Astrocyte (in vitro differentiated cells and primary cell): ENCODE results near the gene GSS. TPM values are rescaled to one million over a fixed set of nuclear protein-coding genes. Genes with fewer than 3 reads are reported as not detected.

Experiments used
- DNase-seq: peaks from one replicate; pipeline ENCODE4 v3.0.0-alpha.2; 2010; ENCODE audit warnings: low read depth
- FAIRE-seq: peaks from 2 replicates; lab custom pipeline; 2011; peaks lifted over from hg19 to GRCh38; lab: Jason Lieb, UNC
- H2AFZ ChIP-seq: 2 replicates; pipeline ENCODE4 v1.6.0; 2012; ENCODE audit warnings: low read depth, low read length, inconsistent platforms
- H3K27ac ChIP-seq: 2 replicates; pipeline ENCODE4 v1.5.1; 2011; ENCODE audit warnings: low read depth, low read length, inconsistent platforms
- H3K27me3 ChIP-seq: 2 replicates; pipeline ENCODE4 v1.6.0; 2011; ENCODE audit warnings: low read length, inconsistent platforms; ENCODE audit not compliant: insufficient read depth
- H3K36me3 ChIP-seq: 2 replicates; pipeline ENCODE4 v1.5.1; 2011; ENCODE audit warnings: low read length, inconsistent platforms; ENCODE audit not compliant: insufficient read depth
- H3K4me1 ChIP-seq: 2 replicates; pipeline ENCODE4 v1.5.1; 2011; ENCODE audit warnings: low read length, inconsistent platforms; ENCODE audit not compliant: insufficient read depth
- H3K4me2 ChIP-seq: 2 replicates; pipeline ENCODE4 v1.6.0; 2012; ENCODE audit warnings: low read length, inconsistent platforms
- H3K4me3 ChIP-seq: 2 replicates; pipeline ENCODE4 v1.5.1; 2011; ENCODE audit warnings: low read depth, mild to moderate bottlenecking, low read length, inconsistent platforms; ENCODE audit not compliant: insufficient read depth
- H3K79me2 ChIP-seq: 2 replicates; pipeline ENCODE4 v1.6.0; 2012; ENCODE audit warnings: mild to moderate bottlenecking, low read length, inconsistent platforms; ENCODE audit not compliant: insufficient read depth
- H3K9ac ChIP-seq: 2 replicates; pipeline ENCODE4 v1.6.0; 2012; ENCODE audit warnings: mild to moderate bottlenecking, low read length, inconsistent platforms
- H3K9me3 ChIP-seq: 2 replicates; pipeline ENCODE4 v1.5.1; 2012; ENCODE audit warnings: low read depth, mild to moderate bottlenecking, low read length, inconsistent platforms; ENCODE audit not compliant: insufficient read depth
- H4K20me1 ChIP-seq: 2 replicates; pipeline ENCODE4 v1.6.0; 2012; ENCODE audit warnings: low read length, inconsistent platforms; ENCODE audit not compliant: insufficient read depth
- H3K27ac Mint-ChIP-seq: one replicate; pipeline ENCODE4 v1.8.0; 2021; ENCODE audit warnings: mild to moderate bottlenecking, mixed read lengths; ENCODE audit not compliant: unreplicated experiment
- H3K27me3 Mint-ChIP-seq: one replicate; pipeline ENCODE4 v1.8.0; 2021; ENCODE audit warnings: low read depth, mixed read lengths; ENCODE audit not compliant: unreplicated experiment
- H3K36me3 Mint-ChIP-seq: one replicate; pipeline ENCODE4 v1.8.0; 2021; ENCODE audit warnings: low read depth, mixed read lengths; ENCODE audit not compliant: unreplicated experiment
- H3K4me1 Mint-ChIP-seq: one replicate; pipeline ENCODE4 v1.8.0; 2021; ENCODE audit warnings: low read depth, mixed read lengths; ENCODE audit not compliant: unreplicated experiment
- H3K4me3 Mint-ChIP-seq: one replicate; pipeline ENCODE4 v1.8.0; 2021; ENCODE audit warnings: mild to moderate bottlenecking, moderate library complexity, mixed read lengths; ENCODE audit not compliant: unreplicated experiment
- H3K9me3 Mint-ChIP-seq: one replicate; pipeline ENCODE4 v1.8.0; 2021; ENCODE audit warnings: mild to moderate bottlenecking, mixed read lengths; ENCODE audit not compliant: unreplicated experiment
- EZH2 ChIP-seq: IDR thresholded peaks from 2 replicates; pipeline ENCODE4 v1.6.1; 2012; ENCODE audit warnings: mild to moderate bottlenecking, low read length, inconsistent platforms; ENCODE audit not compliant: insufficient read depth
- total RNA-seq: library from RNA; stranded (reverse); gene quantifications from 2 replicates; pipeline ENCODE4 v1.2.1, GENCODE V29; 2021
- TF ChIP-seq, protein P1 (sequence below): IDR thresholded peaks from 2 replicates; pipeline ENCODE4 v1.5.1; 2011; ENCODE audit warnings: low read depth, mild to moderate bottlenecking, inconsistent platforms, low read length, moderate library complexity; ENCODE audit not compliant: insufficient read depth

The GSS gene
- total RNA-seq, 1 donor from 2014 or later = 44.6 TPM

DNA sequence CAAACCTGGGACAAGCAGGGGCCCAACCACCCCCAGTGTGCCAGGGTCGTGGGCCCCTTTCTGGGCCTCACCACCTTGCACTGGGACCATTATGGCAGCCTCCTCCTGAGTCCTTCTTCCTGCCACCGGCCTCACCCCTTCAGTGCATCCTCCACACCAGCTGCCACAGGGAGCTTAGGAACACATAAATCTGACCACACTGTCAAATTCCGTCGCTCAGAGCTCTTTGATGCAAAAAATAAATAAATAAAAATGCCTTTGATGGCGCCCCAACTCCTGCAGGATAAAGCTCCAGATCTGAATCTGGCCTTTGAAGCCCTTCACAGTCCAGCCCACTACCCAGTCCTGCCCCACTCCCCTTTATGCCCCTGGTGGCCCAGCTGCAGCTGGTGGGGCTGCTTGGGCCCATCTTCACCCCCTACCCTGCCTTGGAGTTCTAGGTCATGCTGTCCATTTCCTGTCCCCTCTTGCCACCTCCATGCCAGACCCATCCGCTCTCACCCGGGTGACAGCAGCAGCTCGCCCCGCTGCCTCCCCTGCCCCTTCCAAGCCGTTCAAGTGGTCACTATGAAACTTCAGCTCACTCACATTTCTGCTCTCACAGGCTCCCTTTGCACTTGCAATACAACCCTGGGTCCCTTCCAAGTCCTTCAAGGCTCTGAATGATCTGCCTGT is 16.1 kb upstream of the GSS start:
- Histone ChIP-seq H3K36me3 (no peaks in the 10 kb centered on the region), H3K79me2 (no peaks in the 10 kb centered on the region), H3K27ac (no peak overlapping the region), H2AFZ (no peak overlapping the region), H3K4me1 (no peaks in the 10 kb centered on the region), H3K4me3 (no peak overlapping the region), H3K9ac (no peak overlapping the region), H3K4me2 (no peak overlapping the region), H3K27me3 (peaks cover 6% of the 10 kb centered on the region), H3K9me3 (no peaks in the 10 kb centered on the region), H4K20me1 (no peaks in the 10 kb centered on the region)
- Mint-ChIP-seq H3K27me3 (peaks cover 34% of the 10 kb centered on the region), H3K4me3 (no peak overlapping the region), H3K27ac (no peak overlapping the region), H3K36me3 (no peaks in the 10 kb centered on the region), H3K9me3 (peaks cover 3% of the 10 kb centered on the region), H3K4me1 (no peaks in the 10 kb centered on the region)
- no peak for DNase-seq
- no peak for FAIRE-seq
- TF ChIP-seq, protein P1, sequence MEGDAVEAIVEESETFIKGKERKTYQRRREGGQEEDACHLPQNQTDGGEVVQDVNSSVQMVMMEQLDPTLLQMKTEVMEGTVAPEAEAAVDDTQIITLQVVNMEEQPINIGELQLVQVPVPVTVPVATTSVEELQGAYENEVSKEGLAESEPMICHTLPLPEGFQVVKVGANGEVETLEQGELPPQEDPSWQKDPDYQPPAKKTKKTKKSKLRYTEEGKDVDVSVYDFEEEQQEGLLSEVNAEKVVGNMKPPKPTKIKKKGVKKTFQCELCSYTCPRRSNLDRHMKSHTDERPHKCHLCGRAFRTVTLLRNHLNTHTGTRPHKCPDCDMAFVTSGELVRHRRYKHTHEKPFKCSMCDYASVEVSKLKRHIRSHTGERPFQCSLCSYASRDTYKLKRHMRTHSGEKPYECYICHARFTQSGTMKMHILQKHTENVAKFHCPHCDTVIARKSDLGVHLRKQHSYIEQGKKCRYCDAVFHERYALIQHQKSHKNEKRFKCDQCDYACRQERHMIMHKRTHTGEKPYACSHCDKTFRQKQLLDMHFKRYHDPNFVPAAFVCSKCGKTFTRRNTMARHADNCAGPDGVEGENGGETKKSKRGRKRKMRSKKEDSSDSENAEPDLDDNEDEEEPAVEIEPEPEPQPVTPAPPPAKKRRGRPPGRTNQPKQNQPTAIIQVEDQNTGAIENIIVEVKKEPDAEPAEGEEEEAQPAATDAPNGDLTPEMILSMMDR = no peak
- no peak for TF ChIP-seq EZH2

DNA sequence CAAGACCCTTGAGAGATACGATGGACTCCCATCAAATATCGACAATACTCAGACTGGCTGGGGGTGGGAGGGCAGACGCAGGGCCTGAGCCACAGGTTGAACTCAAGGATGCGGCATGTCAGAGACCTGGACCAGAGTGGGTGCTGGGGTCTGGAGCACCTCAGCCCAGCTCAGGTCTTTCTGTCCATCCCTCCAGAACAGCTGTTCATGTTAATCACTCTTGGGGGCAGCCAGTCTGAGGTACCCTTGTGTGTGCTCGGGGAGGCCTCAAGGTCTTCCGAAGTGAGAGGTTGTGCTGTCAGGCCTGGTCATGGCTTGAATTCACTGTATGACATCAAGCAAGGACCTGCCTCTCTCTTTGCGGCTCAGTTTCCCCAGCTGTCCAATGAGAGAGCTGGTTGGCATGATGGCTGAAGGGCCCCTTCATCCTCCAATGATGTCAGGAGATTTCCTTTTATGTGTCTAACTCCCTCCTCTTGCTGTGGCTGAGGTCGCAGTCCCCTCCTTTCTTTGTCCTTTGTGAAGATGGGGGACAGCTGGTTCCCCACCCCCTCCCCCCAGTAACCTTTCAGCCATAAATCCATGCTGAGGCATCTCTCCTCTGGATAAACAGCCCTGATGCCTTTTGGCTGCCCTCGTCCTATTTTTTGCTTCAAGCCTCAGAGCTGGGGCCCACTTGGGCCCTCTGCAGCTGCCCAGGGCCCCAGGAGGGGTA is 15.4 kb upstream of the GSS start:
- Mint-ChIP-seq H3K27me3 (peaks cover 27% of the 10 kb centered on the region), H3K36me3 (no peaks in the 10 kb centered on the region), H3K9me3 (peaks cover 3% of the 10 kb centered on the region), H3K27ac (no peak overlapping the region), H3K4me1 (no peaks in the 10 kb centered on the region), H3K4me3 (no peak overlapping the region)
- H3K27ac ChIP-seq = no peak overlapping the region
- no peak for FAIRE-seq
- no peaks in the 10 kb centered on the region for H3K36me3 ChIP-seq
- no peak overlapping the region for H3K4me3 ChIP-seq
- no peaks in the 10 kb centered on the region for H4K20me1 ChIP-seq
- peaks cover 2% of the 10 kb centered on the region for H3K27me3 ChIP-seq
- H2AFZ ChIP-seq = no peak overlapping the region
- TF ChIP-seq, protein P1 = no peak
- TF ChIP-seq EZH2 = no peak
- no peak overlapping the region for H3K9ac ChIP-seq
- H3K4me1 ChIP-seq = no peaks in the 10 kb centered on the region
- no peak for DNase-seq
- H3K79me2 ChIP-seq = no peaks in the 10 kb centered on the region
- no peak overlapping the region for H3K4me2 ChIP-seq
- no peaks in the 10 kb centered on the region for H3K9me3 ChIP-seq
